SK-N-SH (cell line): ENCODE data around the gene KRTAP5-3.

Source experiments
- CTCF ChIP-seq: fragments of 200-600 bp; sonication (generic); IDR thresholded peaks from 2 replicates; pipeline ENCODE4 v1.6.1; 2017; ENCODE audit warnings: antibody characterized with exemption, mild to moderate bottlenecking, moderate library complexity
- EP300 ChIP-seq, 2 experiments: IDR thresholded peaks; 2 replicates each; pipeline versions ENCODE4 v1.4.0 to v1.6.1; 2012; ENCODE audit warnings: borderline replicate concordance in 1 of 2, low read depth in 1 of 2, low read length in 1 of 2
- POLR2AphosphoS5 ChIP-seq: IDR thresholded peaks from 2 replicates; pipeline ENCODE4 v1.6.1; 2012; ENCODE audit warnings: low read depth, low read length

- TF ChIP-seq CTCF: no peak
- no peak for TF ChIP-seq EP300 (IDR thresholded peaks at IDR 0.05; ENCODE audit: borderline replicate concordance in 1 of 2, low read depth in 1 of 2, low read length in 1 of 2)
- no peak for TF ChIP-seq POLR2AphosphoS5
Measured at GRCh38 chr11:1557904-1558774, 50.1 kb downstream of the KRTAP5-3 start.
